Astrocyte (in vitro differentiated cells and primary cell): ENCODE measurements around the gene WSB2.

Experiments
- EZH2 ChIP-seq: IDR thresholded peaks from 2 replicates; pipeline ENCODE4 v1.6.1; 2012; ENCODE audit warnings: mild to moderate bottlenecking, low read length, inconsistent platforms; ENCODE audit not compliant: insufficient read depth
- TF ChIP-seq, protein P1 (sequence below): IDR thresholded peaks from 2 replicates; pipeline ENCODE4 v1.5.1; 2011; ENCODE audit warnings: low read depth, mild to moderate bottlenecking, inconsistent platforms, low read length, moderate library complexity; ENCODE audit not compliant: insufficient read depth

DNA sequence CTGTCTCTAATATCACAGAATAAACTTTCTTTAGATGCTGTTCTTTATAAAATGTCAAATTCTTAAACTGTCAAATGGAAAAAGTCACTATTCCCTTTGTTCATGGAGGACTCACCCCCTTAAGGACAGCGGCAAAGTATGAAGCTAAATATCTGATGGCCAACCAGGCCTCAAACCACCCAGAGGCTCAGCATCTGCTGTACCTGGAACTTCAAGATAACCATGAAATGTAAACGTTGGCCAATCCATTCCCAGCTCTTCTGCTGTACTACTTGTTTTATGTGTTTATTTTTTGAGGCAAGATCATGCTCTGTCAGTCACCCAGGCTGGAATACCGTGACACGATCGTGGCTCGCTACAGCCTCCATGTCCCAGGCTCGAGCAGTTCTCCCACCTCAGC is 28.8 kb downstream of the WSB2 start:
- TF ChIP-seq, protein P1, sequence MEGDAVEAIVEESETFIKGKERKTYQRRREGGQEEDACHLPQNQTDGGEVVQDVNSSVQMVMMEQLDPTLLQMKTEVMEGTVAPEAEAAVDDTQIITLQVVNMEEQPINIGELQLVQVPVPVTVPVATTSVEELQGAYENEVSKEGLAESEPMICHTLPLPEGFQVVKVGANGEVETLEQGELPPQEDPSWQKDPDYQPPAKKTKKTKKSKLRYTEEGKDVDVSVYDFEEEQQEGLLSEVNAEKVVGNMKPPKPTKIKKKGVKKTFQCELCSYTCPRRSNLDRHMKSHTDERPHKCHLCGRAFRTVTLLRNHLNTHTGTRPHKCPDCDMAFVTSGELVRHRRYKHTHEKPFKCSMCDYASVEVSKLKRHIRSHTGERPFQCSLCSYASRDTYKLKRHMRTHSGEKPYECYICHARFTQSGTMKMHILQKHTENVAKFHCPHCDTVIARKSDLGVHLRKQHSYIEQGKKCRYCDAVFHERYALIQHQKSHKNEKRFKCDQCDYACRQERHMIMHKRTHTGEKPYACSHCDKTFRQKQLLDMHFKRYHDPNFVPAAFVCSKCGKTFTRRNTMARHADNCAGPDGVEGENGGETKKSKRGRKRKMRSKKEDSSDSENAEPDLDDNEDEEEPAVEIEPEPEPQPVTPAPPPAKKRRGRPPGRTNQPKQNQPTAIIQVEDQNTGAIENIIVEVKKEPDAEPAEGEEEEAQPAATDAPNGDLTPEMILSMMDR = no peak
- no peak for TF ChIP-seq EZH2
